Body of pancreas (tissue), 4 donors: ENCODE data around the gene ABI3BP.

Experiments
- POLR2A ChIP-seq, 3 donors: fragments of 450-650 bp; IDR thresholded peaks; one replicate each; pipeline ENCODE4 v1.6.1; 2016; ENCODE audit warnings: antibody characterized with exemption in 3 of 3, mild to moderate bottlenecking in 2 of 3
- TF ChIP-seq, protein P1 (sequence below), 7 experiments: fragments of 450-650 bp in 4 of 7; fragments of 200-600 bp in 3 of 7; sonication (generic) in 3 of 7; IDR thresholded peaks; one replicate each; pipeline ENCODE4 v1.5.1; 2016 to 2019; ENCODE audit warnings: antibody characterized with exemption in 7 of 7

- TF ChIP-seq, protein P1, sequence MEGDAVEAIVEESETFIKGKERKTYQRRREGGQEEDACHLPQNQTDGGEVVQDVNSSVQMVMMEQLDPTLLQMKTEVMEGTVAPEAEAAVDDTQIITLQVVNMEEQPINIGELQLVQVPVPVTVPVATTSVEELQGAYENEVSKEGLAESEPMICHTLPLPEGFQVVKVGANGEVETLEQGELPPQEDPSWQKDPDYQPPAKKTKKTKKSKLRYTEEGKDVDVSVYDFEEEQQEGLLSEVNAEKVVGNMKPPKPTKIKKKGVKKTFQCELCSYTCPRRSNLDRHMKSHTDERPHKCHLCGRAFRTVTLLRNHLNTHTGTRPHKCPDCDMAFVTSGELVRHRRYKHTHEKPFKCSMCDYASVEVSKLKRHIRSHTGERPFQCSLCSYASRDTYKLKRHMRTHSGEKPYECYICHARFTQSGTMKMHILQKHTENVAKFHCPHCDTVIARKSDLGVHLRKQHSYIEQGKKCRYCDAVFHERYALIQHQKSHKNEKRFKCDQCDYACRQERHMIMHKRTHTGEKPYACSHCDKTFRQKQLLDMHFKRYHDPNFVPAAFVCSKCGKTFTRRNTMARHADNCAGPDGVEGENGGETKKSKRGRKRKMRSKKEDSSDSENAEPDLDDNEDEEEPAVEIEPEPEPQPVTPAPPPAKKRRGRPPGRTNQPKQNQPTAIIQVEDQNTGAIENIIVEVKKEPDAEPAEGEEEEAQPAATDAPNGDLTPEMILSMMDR (IDR thresholded peaks at IDR 0.05) = no peak
- no peak for TF ChIP-seq POLR2A (IDR thresholded peaks at IDR 0.05)
Observed at GRCh38 chr3:100700708-100701107, 292.5 kb downstream of the ABI3BP start.
